Lower leg skin (tissue), 3 donors: ENCODE results near the gene C19orf47.

Experiments
- POLR2A ChIP-seq, 2 donors: fragments of 450-650 bp; IDR thresholded peaks; one replicate each; pipeline ENCODE4 v1.6.1; 2016 to 2017; ENCODE audit warnings: antibody characterized with exemption in 2 of 2, mild to moderate bottlenecking in 1 of 2, moderate library complexity in 1 of 2
- TF ChIP-seq, protein P1 (sequence below), 3 donors: fragments of 450-650 bp; IDR thresholded peaks; one replicate each; pipeline ENCODE4 v1.5.1; 2016; ENCODE audit warnings: antibody characterized with exemption in 3 of 3, mild to moderate bottlenecking in 3 of 3, moderate library complexity in 2 of 3

DNA sequence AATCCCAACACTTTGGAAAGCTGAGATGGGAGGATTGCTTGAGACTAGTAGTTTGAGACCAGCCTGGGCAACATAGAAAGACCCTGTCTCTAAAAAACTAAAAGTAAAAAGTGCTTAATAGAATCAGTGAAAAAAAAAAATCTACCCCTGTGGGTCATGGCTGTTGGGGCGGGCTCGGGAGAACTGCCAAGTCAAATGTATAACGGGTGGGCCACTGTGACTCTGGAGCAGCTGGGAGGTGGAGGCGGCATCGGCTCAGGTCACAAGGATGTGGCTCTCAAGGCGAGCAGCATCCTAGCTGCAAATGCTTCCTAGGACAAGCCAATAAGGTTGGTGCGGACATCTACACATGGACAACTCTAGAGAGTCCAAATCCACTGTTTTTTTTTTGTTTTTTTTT, 30.9 kb downstream of the C19orf47 start:
- TF ChIP-seq, protein P1, sequence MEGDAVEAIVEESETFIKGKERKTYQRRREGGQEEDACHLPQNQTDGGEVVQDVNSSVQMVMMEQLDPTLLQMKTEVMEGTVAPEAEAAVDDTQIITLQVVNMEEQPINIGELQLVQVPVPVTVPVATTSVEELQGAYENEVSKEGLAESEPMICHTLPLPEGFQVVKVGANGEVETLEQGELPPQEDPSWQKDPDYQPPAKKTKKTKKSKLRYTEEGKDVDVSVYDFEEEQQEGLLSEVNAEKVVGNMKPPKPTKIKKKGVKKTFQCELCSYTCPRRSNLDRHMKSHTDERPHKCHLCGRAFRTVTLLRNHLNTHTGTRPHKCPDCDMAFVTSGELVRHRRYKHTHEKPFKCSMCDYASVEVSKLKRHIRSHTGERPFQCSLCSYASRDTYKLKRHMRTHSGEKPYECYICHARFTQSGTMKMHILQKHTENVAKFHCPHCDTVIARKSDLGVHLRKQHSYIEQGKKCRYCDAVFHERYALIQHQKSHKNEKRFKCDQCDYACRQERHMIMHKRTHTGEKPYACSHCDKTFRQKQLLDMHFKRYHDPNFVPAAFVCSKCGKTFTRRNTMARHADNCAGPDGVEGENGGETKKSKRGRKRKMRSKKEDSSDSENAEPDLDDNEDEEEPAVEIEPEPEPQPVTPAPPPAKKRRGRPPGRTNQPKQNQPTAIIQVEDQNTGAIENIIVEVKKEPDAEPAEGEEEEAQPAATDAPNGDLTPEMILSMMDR (IDR thresholded peaks at IDR 0.05): no peak
- TF ChIP-seq POLR2A (IDR thresholded peaks at IDR 0.05): no peak
